GM23338 (cell line): ENCODE results near the gene PNPO. TPM values are rescaled to one million over a fixed set of nuclear protein-coding genes. Genes with fewer than 3 reads are reported as not detected.

Experiments used
- ATAC-seq: fragments of 200-7000 bp; cut with Tn5 transposase; 3 replicates; pipeline ENCODE4 v1.9.1; 2020
- DNase-seq: peaks from one replicate; pipeline ENCODE4 v3.0.0-alpha.2; 2015; ENCODE audit warnings: low spot score
- H2AFZ ChIP-seq: fragments of 200-600 bp; sonication (generic); 2 replicates; pipeline ENCODE4 v1.8.0; 2016; ENCODE audit warnings: antibody characterized with exemption, mild to moderate bottlenecking, moderate library complexity
- H3F3A ChIP-seq: fragments of 200-600 bp; sonication (generic); replicated peaks from 2 replicates; pipeline ENCODE4 v1.8.0; 2017; ENCODE audit warnings: antibody characterized with exemption, mixed run types, low read depth
- H3K27ac ChIP-seq: fragments of 200-600 bp; sonication (generic); 2 replicates; pipeline ENCODE4 v1.6.1; 2016; ENCODE audit warnings: low read depth
- H3K27me3 ChIP-seq: fragments of 200-600 bp; sonication (generic); 2 replicates; pipeline ENCODE4 v1.8.0; 2016; ENCODE audit warnings: mild to moderate bottlenecking, mixed run types, moderate library complexity; ENCODE audit not compliant: insufficient read depth
- H3K36me3 ChIP-seq: fragments of 200-600 bp; sonication (generic); 2 replicates; pipeline ENCODE4 v1.8.0; 2016; ENCODE audit warnings: mild to moderate bottlenecking; ENCODE audit not compliant: insufficient read depth
- H3K4me1 ChIP-seq: fragments of 200-600 bp; sonication (generic); 2 replicates; pipeline ENCODE4 v1.8.0; 2016; ENCODE audit warnings: mild to moderate bottlenecking, moderate library complexity; ENCODE audit not compliant: insufficient read depth
- H3K4me2 ChIP-seq: fragments of 200-600 bp; sonication (generic); 2 replicates; pipeline ENCODE4 v1.7.1; 2017; ENCODE audit warnings: mixed run types
- H3K4me3 ChIP-seq: fragments of 200-600 bp; sonication (generic); 2 replicates; pipeline ENCODE4 v1.6.1; 2016; ENCODE audit warnings: mixed run types
- H3K79me2 ChIP-seq: fragments of 200-600 bp; sonication (generic); replicated peaks from 2 replicates; pipeline ENCODE4 v1.8.0; 2017; ENCODE audit warnings: mild to moderate bottlenecking; ENCODE audit not compliant: insufficient read depth
- H3K9me2 ChIP-seq: fragments of 200-600 bp; sonication (generic); 2 replicates; pipeline ENCODE4 v1.8.0; 2017; ENCODE audit not compliant: insufficient read depth
- H4K20me1 ChIP-seq: fragments of 200-600 bp; sonication (generic); replicated peaks from 2 replicates; pipeline ENCODE4 v1.8.0; 2017; ENCODE audit warnings: mild to moderate bottlenecking; ENCODE audit not compliant: insufficient read depth
- H3K27ac Mint-ChIP-seq: 2 replicates; pipeline ENCODE4 v1.8.0; 2020; ENCODE audit warnings: inconsistent platforms, mild to moderate bottlenecking, moderate library complexity, mixed read lengths
- H3K27me3 Mint-ChIP-seq: 3 replicates; pipeline ENCODE4 v1.8.0; 2022; ENCODE audit warnings: low read depth, mild to moderate bottlenecking, moderate library complexity, mixed read lengths, inconsistent platforms; ENCODE audit not compliant: insufficient read depth, poor library complexity
- H3K36me3 Mint-ChIP-seq: 3 replicates; pipeline ENCODE4 v1.8.0; 2021; ENCODE audit warnings: low read depth, mild to moderate bottlenecking, inconsistent platforms, moderate library complexity, mixed read lengths
- H3K4me1 Mint-ChIP-seq: 3 replicates; pipeline ENCODE4 v1.8.0; 2020; ENCODE audit warnings: mild to moderate bottlenecking, inconsistent platforms, mixed read lengths
- H3K4me3 Mint-ChIP-seq: 3 replicates; pipeline ENCODE4 v1.8.0; 2021; ENCODE audit warnings: moderate library complexity, mild to moderate bottlenecking, inconsistent platforms, mixed read lengths
- H3K9me3 Mint-ChIP-seq: 3 replicates; pipeline ENCODE4 v1.8.0; 2020; ENCODE audit warnings: moderate library complexity, mild to moderate bottlenecking, inconsistent platforms, mixed read lengths
- CREB1 ChIP-seq: fragments of 250-450 bp; sonication (Bioruptor Pico); IDR thresholded peaks from 2 replicates; pipeline ENCODE4 v1.5.0; 2020; ENCODE audit warnings: low read depth, mild to moderate bottlenecking, moderate library complexity
- CTCF ChIP-seq, 2 experiments: fragments of 200-600 bp in 1 of 2; sonication (generic) in 1 of 2; conservative IDR thresholded peaks; 2 replicates each; pipeline versions ENCODE4 v1.5.1 to v1.6.1; 2016 to 2017; ENCODE audit warnings: antibody characterized with exemption in 2 of 2, low read depth in 2 of 2, mild to moderate bottlenecking in 2 of 2, moderate library complexity in 1 of 2
- ETS1 ChIP-seq: IDR thresholded peaks from 2 replicates; pipeline ENCODE4 v1.6.1; 2016; ENCODE audit warnings: antibody characterized with exemption
- EZH2 ChIP-seq: fragments of 200-600 bp; sonication (generic); IDR thresholded peaks from one replicate; pipeline ENCODE4 v1.8.0; 2017; ENCODE audit warnings: antibody characterized with exemption, mild to moderate bottlenecking, low read depth; ENCODE audit not compliant: unreplicated experiment
- EZH2phosphoT487 ChIP-seq: fragments of 200-600 bp; sonication (generic); IDR thresholded peaks from one replicate; pipeline ENCODE4 v1.8.1; 2018; ENCODE audit warnings: antibody characterized with exemption; ENCODE audit not compliant: unreplicated experiment
- JUNB ChIP-seq: IDR thresholded peaks from one replicate; pipeline ENCODE4 v1.6.1; 2016; ENCODE audit warnings: antibody characterized with exemption; ENCODE audit not compliant: unreplicated experiment
- NANOG ChIP-seq: IDR thresholded peaks from 2 replicates; pipeline ENCODE4 v1.6.1; 2016; ENCODE audit warnings: antibody characterized with exemption, borderline replicate concordance
- POLR2AphosphoS5 ChIP-seq: IDR thresholded peaks from 2 replicates; pipeline ENCODE4 v1.6.1; 2016; ENCODE audit warnings: antibody characterized with exemption, low read depth
- REST ChIP-seq: IDR thresholded peaks from one replicate; pipeline ENCODE4 v1.6.1; 2018; ENCODE audit warnings: antibody characterized with exemption; ENCODE audit not compliant: unreplicated experiment
- STAT1 ChIP-seq: IDR thresholded peaks from one replicate; pipeline ENCODE4 v1.6.1; 2016; ENCODE audit warnings: antibody characterized with exemption; ENCODE audit not compliant: unreplicated experiment
- ZNF114 ChIP-seq: fragments of 250-450 bp; sonication (Bioruptor Pico); IDR thresholded peaks from 2 replicates; pipeline ENCODE4 v1.5.0; 2020; ENCODE audit warnings: mild to moderate bottlenecking, moderate library complexity
- ZNF331 ChIP-seq: fragments of 250-450 bp; sonication (Bioruptor Pico); IDR thresholded peaks from 2 replicates; pipeline ENCODE4 v1.5.0; 2020; ENCODE audit warnings: low read depth, mild to moderate bottlenecking, moderate library complexity
- ZNF462 ChIP-seq: fragments of 250-450 bp; sonication (Bioruptor Pico); IDR thresholded peaks from 2 replicates; pipeline ENCODE4 v1.5.0; 2020; ENCODE audit warnings: mild to moderate bottlenecking, moderate library complexity
- polyA plus RNA-seq: library from polyadenylated mRNA; unstranded; fragments of >200 nt; fragmentation: Nextera tagmentation; extraction: Ambion mirVana; gene quantifications from 2 replicates; pipeline ENCODE4 v1.2.1, GENCODE V29; 2016
- total RNA-seq: library from RNA; depleted of rRNA; stranded (reverse); fragments of >200 nt; shearing (Covaris generic); gene quantifications from 2 replicates; pipeline ENCODE4 v1.2.3, GENCODE V29; 2014

PNPO gene
- total and polyA plus RNA-seq, 2 experiments from 2014 or later = 5.0 to 12.7 TPM

- H3K27me3 Mint-ChIP-seq = peaks cover 31% of the 10 kb centered on the region
- H3K79me2 ChIP-seq = no peaks in the 10 kb centered on the region
- ATAC-seq (no peak), DNase-seq (no peak)
- H3K4me3 ChIP-seq = no peak overlapping the region
- TF ChIP-seq STAT1 (no peak), ZNF462 (CRISPR knock-in tag) (no peak), EZH2 (no peak), POLR2AphosphoS5 (no peak), CREB1 (CRISPR knock-in tag) (no peak), EZH2phosphoT487 (no peak), JUNB (no peak), ZNF331 (CRISPR knock-in tag) (no peak), CTCF (conservative IDR thresholded peaks at IDR 0.05; ENCODE audit: low read depth in 2 of 2) (no peak), REST (no peak), ZNF114 (CRISPR knock-in tag) (no peak), NANOG (no peak), ETS1 (no peak)
- no peak overlapping the region for H3K4me2 ChIP-seq
- peaks cover 14% of the 10 kb centered on the region for H3K27me3 ChIP-seq
- peaks cover 4% of the 10 kb centered on the region; the same call in 1 of the 2 replicates for H3K9me2 ChIP-seq
- H3K36me3 Mint-ChIP-seq = peaks cover 12% of the 10 kb centered on the region; the same call in 2 of the 3 replicates
- no peaks in the 10 kb centered on the region for H4K20me1 ChIP-seq
- peaks cover 2% of the 10 kb centered on the region; the same call in 1 of the 2 replicates for H3F3A ChIP-seq
- no peak overlapping the region for H3K27ac Mint-ChIP-seq
- no peak overlapping the region for H3K27ac ChIP-seq
- no peak overlapping the region; the same call in 2 of the 3 replicates for H3K4me3 Mint-ChIP-seq
- no peak overlapping the region for H2AFZ ChIP-seq
- peaks cover 14% of the 10 kb centered on the region; the same call in 1 of the 2 replicates for H3K4me1 ChIP-seq
- no peaks in the 10 kb centered on the region for H3K36me3 ChIP-seq
- H3K9me3 Mint-ChIP-seq = peaks cover 13% of the 10 kb centered on the region; the same call in 2 of the 3 replicates
- H3K4me1 Mint-ChIP-seq = peaks cover 24% of the 10 kb centered on the region
Measured at GRCh38 chr17:47945080-47945479, 3.7 kb downstream of the PNPO start.
